Measurements from ENCODE around the gene PREX1. TPM values are rescaled to one million over a fixed set of nuclear protein-coding genes. Genes with fewer than 3 reads are reported as not detected.

Gene PREX1
- polyA plus RNA-seq, 1 of the 3 experiments (the other 2 are of a cell fraction), result 5.3 TPM

GRCh38 chr20:48783533-48784272 is 44.1 kb downstream of the PREX1 start:
- no peaks in the 10 kb centered on the region for H3F3A ChIP-seq (replicated peaks; ENCODE audit: insufficient read depth)
- H3K79me2 ChIP-seq (ENCODE audit: insufficient read depth), result no peaks in the 10 kb centered on the region
- H3K4me3 ChIP-seq (ENCODE audit: low read depth in 2 of 2, low read length in 1 of 2), result no peak overlapping the region
- H2AFZ ChIP-seq (ENCODE audit: low read depth), result no peak overlapping the region
- no peaks in the 10 kb centered on the region for H4K20me1 ChIP-seq (ENCODE audit: insufficient read depth)
- no peaks in the 10 kb centered on the region for H3K9me2 ChIP-seq
- no peaks in the 10 kb centered on the region for H3K27me3 ChIP-seq (ENCODE audit: insufficient read depth)
- H3K27ac ChIP-seq (ENCODE audit: low read depth in 2 of 2, low read length in 1 of 2), result no peak overlapping the region
- H3K9me3 ChIP-seq, result no peaks in the 10 kb centered on the region
- no peak for DNase-seq
- peaks cover 0 to 26% of the 10 kb centered on the region in 2 experiments; a peak in 1 of 4 replicates for H3K4me1 ChIP-seq (ENCODE audit: control insufficient read depth in 1 of 2, insufficient read depth in 2 of 2, low read depth in 1 of 2, low read length in 1 of 2)
- H3K9ac ChIP-seq, result no peak overlapping the region
- ChIA-PET POLR2A (no interaction called here), CTCF (no interaction called here)
- H3K4me2 ChIP-seq, result no peak overlapping the region
- WGBS (ENCODE audit: low lambda C conversion rate), result 77% methylated on average over 9 of the region's 9 CpGs
- H3K36me3 ChIP-seq (replicated peaks in 1 of 2; ENCODE audit: control insufficient read depth in 1 of 2, insufficient read depth in 2 of 2, low read length in 1 of 2), result no peaks in the 10 kb centered on the region
- TF ChIP-seq FOSL2 (IDR thresholded peaks at IDR 0.05; ENCODE audit: borderline replicate concordance, low read depth) (no peak), MEF2A (IDR thresholded peaks at IDR 0.05; ENCODE audit: borderline replicate concordance, low read depth) (no peak), RCOR1 (IDR thresholded peaks at IDR 0.05; ENCODE audit: low read length) (no peak), POLR2AphosphoS5 (IDR thresholded peaks at IDR 0.05; ENCODE audit: low read depth, low read length) (no peak), ELF1 (IDR thresholded peaks at IDR 0.05) (no peak), RAD21 (IDR thresholded peaks at IDR 0.05; ENCODE audit: low read length) (no peak), TCF12 (IDR thresholded peaks at IDR 0.05) (no peak), REST (IDR thresholded peaks at IDR 0.05; ENCODE audit: low read depth, low read length) (no peak), MAX (IDR thresholded peaks at IDR 0.05; ENCODE audit: low read depth) (no peak), PBX3 (IDR thresholded peaks at IDR 0.05) (no peak), EP300 (IDR thresholded peaks at IDR 0.05; ENCODE audit: borderline replicate concordance in 1 of 2, low read depth in 1 of 2, low read length in 1 of 2) (no peak), ZBTB33 (IDR thresholded peaks at IDR 0.05; ENCODE audit: borderline replicate concordance, low read depth) (no peak), GATA2 (CRISPR knock-in tag; IDR thresholded peaks at IDR 0.05) (no peak), YY1 (IDR thresholded peaks at IDR 0.05; ENCODE audit: low read depth) (no peak), TEAD4 (IDR thresholded peaks at IDR 0.05; ENCODE audit: borderline replicate concordance, insufficient read depth) (no peak), SIN3A (IDR thresholded peaks at IDR 0.05; ENCODE audit: borderline replicate concordance, low read depth, low read length) (no peak), NFIC (IDR thresholded peaks at IDR 0.05; ENCODE audit: borderline replicate concordance) (no peak), EZH2phosphoT487 (IDR thresholded peaks at IDR 0.05; ENCODE audit: borderline replicate concordance, low read depth) (no peak), SMC3 (IDR thresholded peaks at IDR 0.05; ENCODE audit: low read depth, low read length) (no peak)
- TF ChIP-seq, protein P1, sequence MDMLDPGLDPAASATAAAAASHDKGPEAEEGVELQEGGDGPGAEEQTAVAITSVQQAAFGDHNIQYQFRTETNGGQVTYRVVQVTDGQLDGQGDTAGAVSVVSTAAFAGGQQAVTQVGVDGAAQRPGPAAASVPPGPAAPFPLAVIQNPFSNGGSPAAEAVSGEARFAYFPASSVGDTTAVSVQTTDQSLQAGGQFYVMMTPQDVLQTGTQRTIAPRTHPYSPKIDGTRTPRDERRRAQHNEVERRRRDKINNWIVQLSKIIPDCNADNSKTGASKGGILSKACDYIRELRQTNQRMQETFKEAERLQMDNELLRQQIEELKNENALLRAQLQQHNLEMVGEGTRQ (IDR thresholded peaks at IDR 0.05; ENCODE audit: borderline replicate concordance, low read depth, low read length), result no peak
